Right lobe of liver (tissue), 6 donors: ENCODE results near the gene UNC13B. TPM values are rescaled to one million over a fixed set of nuclear protein-coding genes. Genes with fewer than 3 reads are reported as not detected.

Source experiments
- ATAC-seq, 4 donors: fragments of 200-7000 bp; cut with Tn5 transposase; one replicate each; pipeline ENCODE4 v1.9.1; 2020; ENCODE audit warnings: mild to moderate bottlenecking in 4 of 4, moderate library complexity in 4 of 4
- DNase-seq, 3 donors: peaks; one replicate each; pipeline ENCODE4 v3.0.0-alpha.2; 2020
- H3K27ac ChIP-seq, 3 donors: fragments of 200-600 bp; one replicate each; pipeline ENCODE4 v1.8.0; 2022
- H3K27me3 ChIP-seq, 2 donors: fragments of 200-600 bp; one replicate each; pipeline ENCODE4 v1.8.0; 2022
- H3K36me3 ChIP-seq, 4 donors: fragments of 200-600 bp; sonication (generic) in 1 of 4; one replicate each; pipeline versions ENCODE4 v1.5.1 to v1.8.0; 2017 to 2022; ENCODE audit warnings: control low read depth in 1 of 4
- H3K4me1 ChIP-seq, 4 donors: fragments of 200-600 bp; sonication (generic) in 1 of 4; one replicate each; pipeline versions ENCODE4 v1.5.1 to v1.8.0; 2017 to 2022; ENCODE audit warnings: control low read depth in 1 of 4
- H3K4me3 ChIP-seq, 3 donors: fragments of 200-600 bp; one replicate each; pipeline ENCODE4 v1.8.0; 2022
- H3K9me3 ChIP-seq, 4 donors: fragments of 200-600 bp; sonication (generic) in 1 of 4; one replicate each; pipeline versions ENCODE4 v1.5.1 to v1.8.0; 2017 to 2022; ENCODE audit warnings: control low read depth in 1 of 4
- CTCF ChIP-seq, 4 donors: fragments of 200-600 bp in 3 of 4; fragments of 450-650 bp in 1 of 4; IDR thresholded peaks; one replicate each; pipeline versions ENCODE4 v1.5.1 to v1.8.0; 2016 to 2022; ENCODE audit warnings: antibody characterized with exemption in 4 of 4, mild to moderate bottlenecking in 2 of 4
- POLR2A ChIP-seq: fragments of 450-650 bp; IDR thresholded peaks from one replicate; pipeline ENCODE4 v1.6.1; 2017; ENCODE audit warnings: antibody characterized with exemption, mild to moderate bottlenecking
- WGBS: methylation state at CpG from one replicate; pipeline ENCODE4 v1.1.6; 2018; ENCODE audit warnings: low coverage, low lambda C conversion rate; ENCODE audit not compliant: insufficient coverage; ENCODE audit errors: missing lambda C conversion rate; 5-methylcytosine and 5-hydroxymethylcytosine counted together
- intact Hi-C, 2 donors: fragments of 100-400 bp; cut with DNase I; formaldehyde crosslinking; loops; one replicate each; pipeline versions ENCODE4 v1.11.2 to v1.14.1; 2022
- total RNA-seq, 6 experiments: library from RNA; depleted of rRNA in 2 of 6; stranded (reverse); fragments of >200 nt in 2 of 6; fragmentation: NEBNext Ultra II Directional in 3 of 6; extraction: Animal tissue kit (Norgen Biotek cat#: 25700) in 3 of 6; gene quantifications; one replicate each; pipeline versions ENCODE4 v1.1.0 to v1.2.4, GENCODE V29; 2016 to 2023
- donor health status: DM: no; HTN: yes; CAD: no.
- donor health status: DM: no; HTN: no; CAD: no.
- donor health status: DM: no; HTN: no; CAD: no.
- donor health status: DM: no; HTN: yes; CAD: no.
- donor health status: DM: no; HTN: yes; CAD: no.

Gene UNC13B
- total RNA-seq, 6 experiments from 2014 or later, result 14.5 to 23.0 (median 20.7) TPM

GRCh38 chr9:35280399-35280798, 118.6 kb downstream of the UNC13B start:
- intact Hi-C loops, result no loop called here
- WGBS, result 89% methylated on average over 1 of the region's 1 CpG
- Histone ChIP-seq H3K4me1 (no peaks in the 10 kb centered on the region), H3K27ac (no peak overlapping the region), H3K9me3 (no peaks in the 10 kb centered on the region), H3K4me3 (no peak overlapping the region), H3K36me3 (no peaks in the 10 kb centered on the region), H3K27me3 (no peaks in the 10 kb centered on the region)
- TF ChIP-seq CTCF (IDR thresholded peaks at IDR 0.05), result no peak
- TF ChIP-seq POLR2A, result no peak
- no peak for DNase-seq
- ATAC-seq, result no peak

- Histone ChIP-seq H3K9me3 (no peaks in the 10 kb centered on the region), H3K36me3 (no peaks in the 10 kb centered on the region), H3K4me1 (peaks cover 0 to 7% (median 0%) of the 10 kb centered on the region in 4 donors), H3K27ac (no peak overlapping the region), H3K4me3 (no peak overlapping the region), H3K27me3 (no peaks in the 10 kb centered on the region)
- DNase-seq, result no peak
- no peak for ATAC-seq
- TF ChIP-seq CTCF (IDR thresholded peaks at IDR 0.05) (no peak), POLR2A (no peak)
- 78% methylated on average over 1 of the region's 1 CpG for WGBS
- intact Hi-C loops, result no loop called here
These were observed 123.9 kb downstream of the UNC13B start for GRCh38 chr9:35285731-35286130.

- Histone ChIP-seq H3K4me1 (peaks cover 0 to 7% (median 0%) of the 10 kb centered on the region in 4 donors), H3K27ac (no peak overlapping the region), H3K9me3 (no peaks in the 10 kb centered on the region), H3K36me3 (no peaks in the 10 kb centered on the region), H3K4me3 (no peak overlapping the region), H3K27me3 (no peaks in the 10 kb centered on the region)
- intact Hi-C loops, result no loop called here
- DNase-seq, result no peak
- TF ChIP-seq POLR2A, result no peak
- TF ChIP-seq CTCF (IDR thresholded peaks at IDR 0.05), result no peak
- peak; percentile 35 to 59 (median 44) for ATAC-seq
- no CpG with 5 or more reads among the region's 1 CpG for WGBS
These were observed 124.6 kb downstream of the UNC13B start for GRCh38 chr9:35286381-35286780.

DNA sequence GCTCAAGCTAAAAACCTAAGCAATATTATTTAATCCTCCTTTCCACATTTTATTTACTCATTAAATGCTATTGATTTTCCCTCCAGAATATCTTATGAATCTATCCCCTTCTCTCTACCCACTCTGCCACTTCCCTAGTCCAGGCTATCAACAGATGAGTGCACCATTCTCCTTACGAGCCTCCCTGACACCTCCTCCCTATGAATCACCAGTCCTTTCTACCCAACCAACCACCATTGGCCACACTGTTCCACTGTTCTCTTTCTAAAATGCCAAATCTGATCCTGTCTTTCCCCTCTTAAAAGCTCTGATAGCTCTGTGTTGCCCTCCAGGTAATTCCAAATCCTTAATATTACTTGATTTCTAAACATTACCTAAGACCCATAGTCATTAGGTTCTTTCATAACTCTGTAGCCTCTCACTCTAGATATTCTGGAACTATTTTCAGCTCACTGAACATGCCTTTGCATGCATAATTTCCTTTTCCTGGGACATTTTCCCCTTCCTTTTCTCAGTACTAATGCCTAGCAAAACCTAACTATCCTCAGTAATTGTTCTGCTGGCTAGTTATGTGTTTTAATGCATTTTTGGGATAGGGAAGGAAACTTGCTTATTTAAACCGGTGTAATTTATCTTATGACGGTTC, 126.3 kb downstream of the UNC13B start:
- TF ChIP-seq POLR2A (no peak), CTCF (IDR thresholded peaks at IDR 0.05) (no peak)
- H3K4me1 ChIP-seq, result peaks cover 0 to 7% (median 0%) of the 10 kb centered on the region in 4 donors
- WGBS, result 77% methylated on average over 3 of the region's 3 CpGs
- H3K9me3 ChIP-seq, result no peaks in the 10 kb centered on the region
- no peak overlapping the region for H3K4me3 ChIP-seq
- H3K27ac ChIP-seq, result no peak overlapping the region
- DNase-seq, result no peak
- no peaks in the 10 kb centered on the region for H3K36me3 ChIP-seq
- H3K27me3 ChIP-seq, result no peaks in the 10 kb centered on the region
- intact Hi-C loops, result no loop called here
- ATAC-seq, result no peak
